ENCODE measurements around the gene HLA-DMA.

Gene HLA-DMA

DNA sequence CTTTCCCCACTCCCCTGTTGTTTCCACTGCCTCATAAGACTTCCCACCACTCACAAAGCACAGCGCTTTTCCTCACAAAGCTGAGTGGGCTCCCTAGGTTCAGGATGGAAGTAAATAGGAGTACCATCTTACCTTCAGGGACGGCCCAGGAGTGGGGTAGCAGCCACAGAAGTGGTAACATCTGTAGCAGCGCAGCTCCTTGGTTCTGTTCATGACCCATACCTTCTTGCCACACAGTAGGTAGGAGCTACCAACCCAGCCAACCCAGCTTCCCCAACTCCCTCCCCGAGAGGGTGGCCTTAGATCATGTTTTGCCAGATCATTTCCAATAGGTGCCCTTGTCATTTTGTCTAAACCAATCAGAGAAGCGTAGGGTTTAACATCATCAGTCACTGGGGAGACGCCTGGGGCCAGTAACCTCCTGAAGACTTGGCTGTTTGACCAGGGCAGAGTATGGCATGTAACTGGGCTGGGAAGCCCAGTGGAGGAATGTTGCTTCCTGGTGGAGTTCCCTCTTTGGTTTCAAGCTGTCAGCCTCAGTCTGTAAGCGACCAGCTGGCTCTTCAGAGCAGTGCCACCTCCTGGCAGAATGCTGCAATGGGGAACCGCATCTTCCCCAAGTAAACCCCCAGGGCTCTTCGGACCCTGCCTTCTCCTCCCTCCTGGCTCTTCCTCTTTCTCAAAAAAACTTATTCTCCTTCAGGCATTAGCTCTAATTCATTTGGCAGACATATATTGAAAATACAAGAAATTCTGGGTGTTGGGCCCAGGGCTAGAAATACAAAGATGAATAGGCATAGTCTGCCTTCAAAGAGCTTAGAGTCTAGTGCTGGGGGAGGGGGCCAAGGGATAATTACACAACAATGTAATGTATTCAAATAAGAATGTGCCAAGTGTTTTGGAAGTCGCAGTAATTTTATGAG lies at the start of gene HLA-DMA:
HLA-DMA (minus strand) TSS at position 281 of the 923 bp plus-strand sequence; CDS start at position 220, 61 bp downstream.
- peak; percentile 72 for DNase-seq

DNA sequence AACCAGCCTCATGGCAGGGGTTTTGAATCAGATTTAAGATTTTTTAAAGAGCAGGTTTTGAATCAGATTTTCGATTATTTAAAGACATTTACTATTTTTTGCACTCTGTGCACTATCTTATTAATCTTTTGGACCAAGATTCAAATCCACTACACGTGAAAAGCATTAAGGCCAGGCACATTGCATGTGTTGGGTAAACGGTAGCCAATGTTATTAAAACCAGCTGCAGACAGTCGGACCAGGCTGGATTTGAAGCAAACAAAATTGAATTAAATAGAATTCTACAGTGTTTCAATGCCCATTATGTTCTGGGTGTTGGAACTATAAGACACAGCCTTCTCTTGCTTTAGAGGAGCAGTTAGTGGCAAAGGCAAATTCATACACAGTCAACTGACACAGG lies 48.8 kb upstream of the HLA-DMA start:
- DNase-seq: no peak

DNA sequence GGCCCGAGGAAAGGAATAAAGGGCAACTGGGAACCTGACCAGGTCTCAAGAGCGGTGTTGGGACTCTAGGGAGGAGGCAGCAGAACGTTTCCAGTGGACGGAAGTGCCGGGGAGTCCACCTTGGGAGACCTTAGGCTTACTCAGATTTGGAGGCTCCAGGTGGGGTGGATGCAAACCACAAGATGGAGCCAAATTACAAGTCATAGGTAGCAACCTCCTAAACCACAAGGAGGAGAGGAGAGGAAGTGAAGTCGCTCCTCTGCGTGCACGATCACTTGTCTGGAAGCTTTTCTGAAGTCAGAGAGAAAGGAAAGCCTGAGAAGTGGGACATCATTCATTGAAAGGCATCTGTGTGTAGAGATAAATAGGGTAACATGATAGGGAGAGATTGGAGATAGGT lies 47.2 kb upstream of the HLA-DMA start:
- no peak for DNase-seq

DNA sequence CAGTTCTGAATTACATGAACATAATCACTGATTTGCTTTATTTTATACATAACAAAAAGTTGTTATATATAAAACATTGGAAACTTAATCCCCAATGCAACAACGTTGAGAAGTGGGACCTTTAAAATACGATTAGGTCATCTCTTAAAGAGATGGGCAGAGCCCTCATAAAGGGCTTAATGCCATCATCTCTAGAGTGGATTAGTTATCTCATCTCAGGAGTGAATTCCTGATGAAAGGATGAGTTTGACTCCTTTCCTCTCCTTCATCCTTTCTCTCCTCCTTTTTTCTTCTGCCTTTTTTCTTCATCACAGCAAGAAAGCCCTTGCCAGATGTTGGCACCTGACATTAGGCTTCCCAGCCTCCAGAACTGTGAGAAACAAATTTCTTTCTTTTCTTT lies 42.6 kb upstream of the HLA-DMA start:
- DNase-seq: no peak

DNA sequence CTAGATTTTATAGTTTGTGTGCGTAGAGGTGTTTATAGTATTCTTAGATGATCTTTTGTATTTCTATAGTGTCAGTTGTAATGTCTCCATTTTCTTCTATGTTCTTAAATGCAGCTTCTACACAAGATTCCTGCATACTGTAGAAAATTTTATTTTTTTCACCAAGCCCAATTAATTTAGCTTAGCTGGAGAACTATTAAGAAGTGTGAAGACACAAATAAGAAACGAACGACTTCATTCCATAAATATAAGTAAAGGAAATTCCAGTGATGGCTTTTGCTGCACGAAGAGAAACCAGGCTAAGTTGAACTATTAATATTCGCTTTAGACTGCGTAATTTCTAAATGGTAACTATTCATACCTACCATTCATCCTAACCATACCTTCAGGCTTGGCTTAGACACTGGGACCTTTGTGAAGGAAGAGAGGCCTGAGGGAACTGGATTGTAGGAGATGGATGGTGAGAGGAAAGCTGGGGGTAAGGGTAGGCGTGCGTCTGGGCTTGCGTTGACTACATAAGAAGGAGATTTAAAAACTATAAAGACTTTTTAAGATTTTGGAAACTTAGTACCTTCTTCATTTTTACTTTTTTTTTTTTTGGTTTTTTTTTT lies 40.6 kb upstream of the HLA-DMA start:
- DNase-seq: no peak

DNA sequence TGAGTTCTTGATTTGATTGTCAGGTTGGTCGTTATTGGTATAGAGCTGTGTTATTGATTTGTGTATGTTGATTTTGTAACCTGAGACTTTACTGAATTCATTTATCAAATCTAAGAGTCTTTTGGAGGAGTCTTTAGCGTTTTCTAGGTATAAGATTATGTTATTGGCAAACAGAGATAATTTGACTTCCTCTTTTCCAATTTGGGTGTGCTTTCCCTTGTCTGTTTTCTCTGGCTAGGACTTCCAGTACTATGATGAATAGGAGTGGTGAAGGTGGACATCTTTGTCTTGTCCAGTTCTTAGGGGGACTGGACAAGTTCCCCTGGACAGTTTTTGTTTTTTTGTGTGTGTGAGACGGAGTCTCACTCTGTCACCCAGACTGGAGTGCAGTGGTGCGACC lies 39.1 kb upstream of the HLA-DMA start:
- DNase-seq: no peak

DNA sequence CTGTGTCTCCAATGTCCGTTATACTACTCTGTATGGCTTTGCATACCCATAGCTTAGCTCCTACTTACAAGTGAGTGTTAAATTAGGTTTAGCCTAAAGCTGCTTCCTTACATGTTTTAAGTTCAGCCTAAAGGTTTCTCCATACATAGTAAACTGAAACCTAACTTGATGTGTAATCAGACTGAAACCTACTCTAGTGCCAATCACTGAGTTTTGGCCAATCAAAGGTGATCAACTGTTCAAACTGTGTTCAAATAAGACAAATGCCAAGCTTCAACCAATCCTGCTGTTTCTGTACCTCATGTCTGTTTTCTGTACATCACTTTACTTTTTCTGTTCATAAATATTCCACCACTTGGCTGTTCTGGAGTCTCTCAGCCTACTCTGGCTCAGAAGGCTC lies 36.5 kb upstream of the HLA-DMA start:
- DNase-seq: no peak

DNA sequence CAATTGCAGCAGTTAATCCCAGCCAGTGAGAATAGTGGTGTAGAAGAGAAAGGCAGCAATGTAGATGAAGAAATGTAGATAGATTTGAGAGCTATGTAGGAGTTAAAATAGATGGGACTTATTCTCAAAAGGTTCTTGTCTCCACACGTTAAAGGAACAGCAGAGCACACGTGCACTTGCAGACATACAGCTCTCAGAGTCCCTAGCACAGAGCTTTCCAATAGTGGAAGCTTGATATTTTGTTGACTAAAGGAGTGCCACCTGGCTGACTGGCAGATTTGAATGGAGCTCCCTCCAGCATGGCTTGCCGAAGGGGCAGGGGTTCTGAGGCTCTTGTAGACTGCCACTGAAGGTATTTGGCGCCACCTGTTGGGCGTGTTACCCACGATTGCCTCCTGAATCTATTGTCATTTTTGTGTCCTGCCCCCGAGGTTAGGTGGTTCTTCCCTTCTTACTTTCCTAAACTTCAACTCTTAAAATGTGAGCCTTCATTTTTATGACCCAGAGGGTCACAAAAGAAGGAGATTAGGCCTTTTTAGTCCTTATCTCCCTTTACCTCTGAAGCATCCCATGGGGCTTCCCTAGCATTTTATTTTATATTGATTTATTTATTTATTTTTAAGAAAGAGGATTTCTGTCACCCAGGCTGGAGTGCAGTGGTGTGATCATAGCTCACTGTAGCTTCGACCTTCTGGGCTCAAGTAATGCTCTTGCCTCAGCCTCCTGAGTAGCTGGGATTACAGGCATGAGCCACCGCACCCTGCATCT lies 31.9 kb upstream of the HLA-DMA start:
- DNase-seq: peak; percentile 91

DNA sequence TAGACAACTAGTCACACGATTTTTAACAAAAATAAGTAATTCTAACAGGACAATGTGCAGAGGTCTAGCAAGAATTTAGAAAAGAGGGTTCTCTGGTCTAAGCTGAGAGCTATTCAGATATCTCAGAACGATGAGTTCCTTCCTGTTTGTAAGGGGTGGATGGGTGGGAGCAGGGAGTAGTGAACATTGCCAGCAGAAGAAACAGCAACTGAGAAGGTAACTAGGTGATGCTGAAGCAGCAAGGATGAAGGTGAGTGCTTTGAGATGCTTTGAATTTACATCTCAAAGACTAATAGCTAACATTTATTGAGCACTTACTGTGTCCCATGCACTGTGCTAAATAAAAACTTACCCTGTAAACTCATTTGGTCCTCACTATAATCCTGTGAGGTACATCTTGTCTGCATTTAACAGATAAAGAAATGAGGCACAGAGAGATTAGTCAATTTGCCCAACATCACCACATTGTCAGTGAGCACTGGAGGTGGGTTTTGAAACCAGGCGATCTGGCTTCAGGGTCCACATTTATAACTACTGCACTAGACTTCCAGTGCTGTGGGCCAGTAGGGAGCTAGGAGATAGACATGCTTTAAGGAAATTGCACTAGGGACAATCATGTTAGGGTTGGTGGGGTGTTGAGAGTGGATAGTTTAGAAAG lies 31.2 kb upstream of the HLA-DMA start:
- no peak for DNase-seq

DNA sequence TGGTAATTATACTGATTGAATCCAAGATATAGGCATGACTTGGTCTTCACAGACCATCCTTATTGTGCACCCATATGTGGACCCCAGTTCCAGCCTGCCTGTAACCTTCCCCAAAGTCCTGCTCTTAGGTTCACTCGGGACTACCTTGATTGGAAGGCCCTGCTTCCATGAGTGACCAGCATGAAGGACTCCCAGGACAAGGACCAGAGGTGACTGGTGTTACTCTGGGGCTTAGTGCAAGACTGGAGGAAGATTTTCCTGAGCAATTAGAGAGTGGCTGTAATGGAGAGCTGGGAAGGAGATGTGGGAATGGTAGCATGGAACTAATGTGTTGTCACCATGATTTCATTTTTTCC lies 30.6 kb upstream of the HLA-DMA start:
- no peak for DNase-seq

DNA sequence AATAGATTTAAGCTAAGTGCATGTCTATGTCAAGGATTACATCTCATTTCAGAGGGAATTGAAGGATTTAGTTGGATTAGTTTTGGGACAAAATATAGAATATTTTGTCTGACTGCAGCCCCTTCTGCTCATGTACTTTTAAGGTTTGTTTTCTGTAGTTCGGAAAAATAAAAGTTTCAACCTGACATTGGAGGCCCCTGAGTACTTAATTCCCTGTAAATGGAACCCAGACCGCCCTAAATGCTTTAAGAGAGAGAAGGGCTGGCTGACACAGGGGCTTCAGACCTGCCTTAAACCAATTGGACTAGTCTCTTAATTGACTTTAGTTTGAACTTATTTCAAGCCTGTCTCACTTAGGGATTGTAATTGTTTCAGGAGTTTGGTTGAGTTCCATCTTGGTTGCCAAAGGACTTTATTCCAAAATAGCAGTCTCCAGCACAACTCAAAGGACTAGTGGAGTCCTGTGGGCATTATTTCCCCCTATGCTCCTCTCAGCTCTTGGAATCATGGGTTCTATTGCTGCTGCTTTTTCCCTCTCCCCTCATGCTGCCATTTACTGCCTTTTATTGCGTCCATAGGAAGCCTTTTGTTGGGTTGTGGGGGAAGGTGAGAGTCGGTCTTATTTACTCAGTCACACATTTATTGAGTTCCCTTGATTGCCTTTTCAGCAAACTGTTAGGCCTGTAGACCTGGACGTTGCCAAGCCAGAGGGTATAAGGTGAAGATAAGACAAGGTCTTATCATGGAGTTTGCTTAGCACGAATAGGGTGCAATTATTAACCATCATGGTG lies 30.0 kb upstream of the HLA-DMA start:
- no peak for DNase-seq

DNA sequence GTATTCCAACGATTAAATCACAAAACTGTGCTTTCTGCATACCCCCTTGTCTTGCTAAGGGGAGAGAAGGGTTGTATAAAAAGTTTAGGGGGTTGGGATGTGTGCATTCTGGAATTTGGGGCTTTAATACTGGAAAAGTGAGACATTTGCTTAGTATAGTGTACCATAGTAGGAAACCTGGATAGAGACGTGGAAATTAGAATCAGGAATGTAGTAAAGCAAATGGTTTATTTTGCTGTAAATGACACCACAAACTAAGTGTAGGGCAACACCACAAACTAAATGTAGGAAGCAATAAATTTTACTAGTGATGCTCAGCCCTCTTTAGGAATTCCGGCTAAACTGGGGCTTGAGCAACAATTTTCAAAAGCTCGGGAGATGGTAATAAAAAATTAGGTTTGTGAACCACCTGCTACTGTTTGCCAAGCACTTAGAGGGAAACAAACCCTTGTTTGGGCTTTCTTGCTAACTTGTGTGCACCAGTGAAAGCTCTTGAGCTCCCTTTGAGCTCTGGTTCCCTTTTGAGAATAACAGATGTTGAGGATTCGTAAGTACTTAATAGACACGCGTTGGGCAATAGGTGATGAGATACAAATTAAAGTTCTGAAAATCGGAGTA lies 29.3 kb upstream of the HLA-DMA start:
- DNase-seq: no peak

DNA sequence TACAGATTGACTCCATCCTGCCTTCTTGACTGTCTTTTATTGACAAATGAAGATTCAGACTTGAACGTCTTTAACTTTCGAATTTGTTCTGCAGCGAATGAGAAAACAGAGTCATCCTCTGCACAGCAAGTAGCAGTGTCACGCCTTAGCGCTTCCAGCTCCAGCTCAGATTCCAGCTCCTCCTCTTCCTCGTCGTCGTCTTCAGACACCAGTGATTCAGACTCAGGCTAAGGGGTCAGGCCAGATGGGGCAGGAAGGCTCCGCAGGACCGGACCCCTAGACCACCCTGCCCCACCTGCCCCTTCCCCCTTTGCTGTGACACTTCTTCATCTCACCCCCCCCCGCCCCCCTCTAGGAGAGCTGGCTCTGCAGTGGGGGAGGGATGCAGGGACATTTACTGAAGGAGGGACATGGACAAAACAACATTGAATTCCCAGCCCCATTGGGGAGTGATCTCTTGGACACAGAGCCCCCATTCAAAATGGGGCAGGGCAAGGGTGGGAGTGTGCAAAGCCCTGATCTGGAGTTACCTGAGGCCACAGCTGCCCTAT lies 27.7 kb upstream of the HLA-DMA start:
- DNase-seq: no peak

DNA sequence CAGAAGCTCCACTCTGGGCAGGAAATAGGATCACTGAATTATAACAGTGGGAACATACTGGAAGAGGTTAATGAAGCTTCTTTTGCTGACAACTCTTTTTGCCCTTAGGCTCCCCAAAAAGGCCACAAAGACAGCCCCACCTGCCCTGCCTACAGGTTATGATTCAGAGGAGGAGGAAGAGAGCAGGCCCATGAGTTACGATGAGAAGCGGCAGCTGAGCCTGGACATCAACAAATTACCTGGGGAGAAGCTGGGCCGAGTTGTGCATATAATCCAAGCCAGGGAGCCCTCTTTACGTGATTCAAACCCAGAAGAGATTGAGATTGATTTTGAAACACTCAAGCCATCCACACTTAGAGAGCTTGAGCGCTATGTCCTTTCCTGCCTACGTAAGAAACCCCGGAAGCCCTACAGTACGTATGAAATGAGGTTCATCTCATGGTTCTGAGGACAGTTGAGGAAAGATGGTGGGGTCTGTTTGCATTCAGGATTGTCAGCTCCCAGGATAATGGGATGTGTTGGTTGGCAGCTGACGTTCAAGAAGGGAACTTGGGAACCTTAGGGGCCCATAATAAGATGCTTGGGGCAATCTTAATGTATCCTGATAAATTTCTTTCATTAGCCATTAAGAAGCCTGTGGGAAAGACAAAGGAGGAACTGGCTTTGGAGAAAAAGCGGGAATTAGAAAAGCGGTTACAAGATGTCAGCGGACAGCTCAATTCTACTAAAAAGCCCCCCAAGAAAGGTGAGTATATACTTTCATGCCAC lies 27.0 kb upstream of the HLA-DMA start:
- DNase-seq: no peak

DNA sequence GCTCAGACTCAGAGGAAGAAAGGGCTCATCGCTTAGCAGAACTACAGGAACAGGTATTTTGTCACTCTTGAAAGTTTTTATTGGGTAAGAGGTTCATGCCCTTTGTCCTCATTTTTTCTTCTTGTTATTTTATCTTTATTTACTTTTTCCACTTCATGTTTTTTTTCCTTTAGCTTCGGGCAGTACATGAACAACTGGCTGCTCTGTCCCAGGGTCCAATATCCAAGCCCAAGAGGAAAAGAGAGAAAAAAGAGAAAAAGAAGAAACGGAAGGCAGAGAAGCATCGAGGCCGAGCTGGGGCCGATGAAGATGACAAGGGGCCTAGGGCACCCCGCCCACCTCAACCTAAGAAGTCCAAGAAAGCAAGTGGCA lies 25.0 kb upstream of the HLA-DMA start:
- no peak for DNase-seq

DNA sequence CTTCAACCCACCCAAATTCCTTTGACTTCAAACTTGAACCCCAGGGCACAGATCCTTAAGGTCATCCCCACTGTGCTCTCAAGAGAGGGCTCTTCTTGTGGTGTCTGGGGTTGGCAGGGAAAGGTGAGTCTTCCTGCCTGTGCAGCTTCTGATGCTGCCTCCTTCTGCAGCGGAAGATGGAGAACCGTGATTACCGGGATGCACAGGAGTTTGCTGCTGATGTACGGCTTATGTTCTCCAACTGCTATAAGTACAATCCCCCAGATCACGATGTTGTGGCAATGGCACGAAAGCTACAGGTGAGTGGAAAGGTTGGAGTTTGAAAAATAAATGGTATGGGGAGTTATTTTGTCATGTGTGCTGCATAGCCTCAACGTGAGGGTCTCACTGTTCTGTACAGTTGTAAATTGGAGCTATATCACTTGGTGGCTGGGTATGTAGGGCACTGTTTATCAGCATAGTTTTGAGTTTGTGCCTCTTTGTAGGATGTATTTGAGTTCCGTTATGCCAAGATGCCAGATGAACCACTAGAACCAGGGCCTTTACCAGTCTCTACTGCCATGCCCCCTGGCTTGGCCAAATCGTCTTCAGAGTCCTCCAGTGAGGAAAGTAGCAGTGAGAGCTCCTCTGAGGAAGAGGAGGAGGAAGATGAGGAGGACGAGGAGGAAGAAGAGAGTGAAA lies 24.5 kb upstream of the HLA-DMA start:
- no peak for DNase-seq

DNA sequence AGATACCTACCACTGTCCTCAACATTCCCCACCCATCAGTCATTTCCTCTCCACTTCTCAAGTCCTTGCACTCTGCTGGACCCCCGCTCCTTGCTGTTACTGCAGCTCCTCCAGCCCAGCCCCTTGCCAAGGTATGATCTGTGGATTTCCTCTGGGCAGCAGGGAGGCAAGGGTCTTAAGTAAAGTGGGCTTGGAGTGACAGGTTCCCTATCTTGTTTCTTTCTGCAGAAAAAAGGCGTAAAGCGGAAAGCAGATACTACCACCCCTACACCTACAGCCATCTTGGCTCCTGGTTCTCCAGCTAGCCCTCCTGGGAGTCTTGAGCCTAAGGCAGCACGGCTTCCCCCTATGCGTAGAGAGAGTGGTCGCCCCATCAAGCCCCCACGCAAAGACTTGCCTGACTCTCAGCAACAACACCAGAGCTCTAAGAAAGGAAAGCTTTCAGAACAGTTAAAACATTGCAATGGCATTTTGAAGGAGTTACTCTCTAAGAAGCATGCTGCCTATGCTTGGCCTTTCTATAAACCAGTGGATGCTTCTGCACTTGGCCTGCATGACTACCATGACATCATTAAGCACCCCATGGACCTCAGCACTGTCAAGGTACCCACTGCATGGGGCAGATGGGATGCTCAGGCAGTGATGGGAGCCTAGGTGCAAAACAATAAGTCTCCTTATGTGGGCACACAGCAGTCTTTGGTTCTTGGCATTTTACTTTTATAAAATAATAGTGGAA lies 23.6 kb upstream of the HLA-DMA start:
- DNase-seq: no peak

DNA sequence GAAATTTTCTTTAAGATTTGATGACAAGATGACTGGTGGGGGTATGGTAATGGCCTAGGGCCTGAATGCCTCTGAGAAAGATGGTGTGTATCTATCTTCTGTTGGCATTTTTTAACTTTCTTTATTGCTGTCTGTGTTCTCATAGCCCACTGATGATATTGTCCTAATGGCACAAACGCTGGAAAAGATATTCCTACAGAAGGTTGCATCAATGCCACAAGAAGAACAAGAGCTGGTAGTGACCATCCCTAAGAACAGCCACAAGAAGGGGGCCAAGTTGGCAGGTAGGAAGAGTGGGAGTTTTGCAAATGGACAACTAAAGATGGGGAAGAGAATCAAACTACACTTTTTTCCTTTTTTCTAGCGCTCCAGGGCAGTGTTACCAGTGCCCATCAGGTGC lies 23.0 kb upstream of the HLA-DMA start:
- DNase-seq: no peak

DNA sequence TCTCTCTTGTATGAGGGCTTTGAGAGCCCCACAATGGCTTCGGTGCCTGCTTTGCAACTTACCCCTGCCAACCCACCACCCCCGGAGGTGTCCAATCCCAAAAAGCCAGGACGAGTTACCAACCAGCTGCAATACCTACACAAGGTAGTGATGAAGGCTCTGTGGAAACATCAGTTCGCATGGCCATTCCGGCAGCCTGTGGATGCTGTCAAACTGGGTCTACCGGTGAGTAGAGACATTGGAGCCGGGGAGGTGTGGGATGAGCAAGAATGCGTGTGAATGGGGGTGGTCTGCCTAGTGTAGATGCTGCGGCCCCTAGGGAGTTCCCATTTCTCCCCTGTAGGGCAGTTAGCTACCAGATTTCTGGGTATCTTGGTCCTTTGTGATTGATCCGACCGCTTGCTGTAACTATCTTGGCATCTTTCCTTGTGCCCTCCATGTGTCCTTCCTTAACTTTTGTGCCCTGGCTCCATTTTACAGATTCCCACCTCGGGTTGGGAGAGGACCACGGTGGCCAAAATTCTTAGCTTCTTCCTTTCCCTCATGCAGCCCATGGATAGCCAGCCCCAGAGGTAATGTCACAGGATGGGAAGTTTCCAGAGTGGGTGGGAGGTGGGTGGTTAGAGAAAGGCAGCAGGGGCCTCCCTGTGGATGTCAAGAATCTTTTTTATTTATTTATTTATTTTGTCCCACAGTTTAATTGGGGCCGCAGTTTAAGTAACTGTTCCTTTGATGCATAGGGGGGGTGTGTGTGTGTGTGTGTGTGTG lies 21.8 kb upstream of the HLA-DMA start:
- DNase-seq: no peak

Data from activated naive CD4-positive, alpha-beta T cell treated with anti-CD3 and anti-CD28 coated beads, Interleukin-2, amount 50 U/mL, for 16 hours (primary cell).